CD14-positive monocyte (primary cell): ENCODE data around the gene UNC5C. TPM values are rescaled to one million over a fixed set of nuclear protein-coding genes. Genes with fewer than 3 reads are reported as not detected.

ENCODE experiments used
- DNase-seq, 3 donors: peaks; one replicate each; pipeline ENCODE4 v3.0.0-alpha.2; 2011 to 2022
- H2AFZ ChIP-seq: 2 replicates; pipeline ENCODE4 v1.6.0; 2012; ENCODE audit warnings: mild to moderate bottlenecking, low read depth, low read length, inconsistent platforms; ENCODE audit not compliant: insufficient read depth, poor library complexity, severe bottlenecking
- H3K27ac ChIP-seq, 2 donors: 1 replicate in 1 of 2; 2 replicates in 1 of 2; pipeline ENCODE4 v1.5.1; 2012 to 2013; ENCODE audit warnings: low read length in 2 of 2, control low read depth in 1 of 2, inconsistent platforms in 1 of 2, low read depth in 1 of 2, mild to moderate bottlenecking in 1 of 2
- H3K27me3 ChIP-seq, 2 donors: one replicate each; pipeline versions ENCODE4 v1.6.0 to v1.6.1; 2011 to 2013; ENCODE audit warnings: low read length in 2 of 2; ENCODE audit not compliant: control insufficient read depth in 2 of 2, insufficient read depth in 2 of 2
- H3K36me3 ChIP-seq, 2 donors: replicated peaks in 1 of 2; 1 replicate in 1 of 2; 2 replicates in 1 of 2; pipeline versions ENCODE4 v1.5.1 to v1.6.1; 2012 to 2013; ENCODE audit warnings: low read length in 2 of 2, control low read depth in 1 of 2, inconsistent platforms in 1 of 2, mild to moderate bottlenecking in 1 of 2; ENCODE audit not compliant: insufficient read depth in 2 of 2, control insufficient read depth in 1 of 2
- H3K4me1 ChIP-seq, 2 donors: 1 replicate in 1 of 2; 2 replicates in 1 of 2; pipeline versions ENCODE4 v1.5.1 to v1.6.1; 2012 to 2013; ENCODE audit warnings: low read length in 2 of 2, control low read depth in 1 of 2, inconsistent platforms in 1 of 2, mild to moderate bottlenecking in 1 of 2, moderate library complexity in 1 of 2; ENCODE audit not compliant: insufficient read depth in 2 of 2, control insufficient read depth in 1 of 2
- H3K4me2 ChIP-seq: replicated peaks from 2 replicates; pipeline ENCODE3; 2012; ENCODE audit warnings: low read length, moderate library complexity, mild to moderate bottlenecking; ENCODE audit not compliant: poor library complexity, severe bottlenecking; ENCODE audit errors: extremely low read depth
- H3K4me3 ChIP-seq, 3 experiments: fragments of 200-600 bp in 1 of 3; sonication (generic) in 1 of 3; replicated peaks in 1 of 3; 1 replicate in 2 of 3; 2 replicates in 1 of 3; pipeline ENCODE4 v1.5.1; 2011 to 2013; ENCODE audit warnings: low read length in 3 of 3, mild to moderate bottlenecking in 3 of 3, control low read depth in 2 of 3, low read depth in 2 of 3, inconsistent platforms in 1 of 3, moderate library complexity in 1 of 3
- H3K79me2 ChIP-seq: 2 replicates; pipeline ENCODE4 v1.6.0; 2012; ENCODE audit warnings: mild to moderate bottlenecking, control low read depth, inconsistent platforms, low read length, moderate library complexity; ENCODE audit not compliant: insufficient read depth
- H3K9ac ChIP-seq: 2 replicates; pipeline ENCODE4 v1.6.0; 2017; ENCODE audit warnings: low read length, mild to moderate bottlenecking; ENCODE audit not compliant: insufficient read depth, poor library complexity, severe bottlenecking
- H3K9me3 ChIP-seq, 2 donors: replicated peaks in 1 of 2; 1 replicate in 1 of 2; 2 replicates in 1 of 2; pipeline versions ENCODE4 v1.5.1 to v1.6.1; 2012 to 2013; ENCODE audit warnings: low read length in 2 of 2, control low read depth in 1 of 2; ENCODE audit not compliant: control insufficient read depth in 1 of 2, insufficient read depth in 1 of 2
- H4K20me1 ChIP-seq: 2 replicates; pipeline ENCODE4 v1.6.0; 2012; ENCODE audit warnings: mild to moderate bottlenecking, low read length, control low read depth, moderate library complexity; ENCODE audit not compliant: insufficient read depth
- H3K27ac Mint-ChIP-seq, 7 donors: one replicate each; pipeline ENCODE4 v1.8.0; 2020; ENCODE audit warnings: mild to moderate bottlenecking in 7 of 7, mixed read lengths in 7 of 7, moderate library complexity in 6 of 7, inconsistent platforms in 2 of 7
- H3K27me3 Mint-ChIP-seq, 3 donors: one replicate each; pipeline ENCODE4 v1.8.0; 2021 to 2022; ENCODE audit warnings: low read depth in 3 of 3, mild to moderate bottlenecking in 3 of 3, mixed read lengths in 3 of 3, moderate library complexity in 3 of 3, inconsistent platforms in 1 of 3
- H3K36me3 Mint-ChIP-seq, 2 donors: one replicate each; pipeline ENCODE4 v1.8.0; 2020; ENCODE audit warnings: mixed read lengths in 2 of 2, inconsistent platforms in 1 of 2, mild to moderate bottlenecking in 1 of 2
- H3K4me1 Mint-ChIP-seq: one replicate; pipeline ENCODE4 v1.8.0; 2020; ENCODE audit warnings: mild to moderate bottlenecking, mixed read lengths
- H3K4me3 Mint-ChIP-seq, 2 donors: one replicate each; pipeline ENCODE4 v1.8.0; 2020; ENCODE audit warnings: mild to moderate bottlenecking in 2 of 2, mixed read lengths in 2 of 2, moderate library complexity in 1 of 2
- H3K9me3 Mint-ChIP-seq, 7 donors: one replicate each; pipeline ENCODE4 v1.8.0; 2020 to 2022; ENCODE audit warnings: mixed read lengths in 7 of 7, mild to moderate bottlenecking in 6 of 7, moderate library complexity in 6 of 7, inconsistent platforms in 2 of 7
- WGBS: methylation state at CpG from one replicate; pipeline ENCODE4 v1.1.5; 2013; ENCODE audit warnings: missing lambda C conversion rate; ENCODE audit not compliant: insufficient coverage; 5-methylcytosine and 5-hydroxymethylcytosine counted together
- intact Hi-C, 2 donors: fragments of 100-400 bp; cut with micrococcal nuclease; formaldehyde crosslinking; loops; one replicate each; pipeline versions ENCODE4 v1.15.0 to v1.15.1; 2023
- polyA plus RNA-seq, 3 donors: library from polyadenylated mRNA; depleted of rRNA in 1 of 3; unstranded in 2 of 3; stranded (reverse) in 1 of 3; fragments of 300-500 nt in 2 of 3; fragments of >200 nt in 1 of 3; fragmentation: Illumina TruSeq in 2 of 3; gene quantifications; 1 replicate in 2 of 3; 2 replicates in 1 of 3; pipeline ENCODE4 v1.2.3, GENCODE V29; 2012 to 2021
- TF ChIP-seq, protein P1 (sequence below): fragments of 200-600 bp; IDR thresholded peaks from one replicate; pipeline ENCODE4 v1.8.0; 2022; ENCODE audit warnings: antibody characterized with exemption, mild to moderate bottlenecking

Gene UNC5C
- polyA plus RNA-seq, 3 donors: 0.03 TPM; not detected in 2

DNA sequence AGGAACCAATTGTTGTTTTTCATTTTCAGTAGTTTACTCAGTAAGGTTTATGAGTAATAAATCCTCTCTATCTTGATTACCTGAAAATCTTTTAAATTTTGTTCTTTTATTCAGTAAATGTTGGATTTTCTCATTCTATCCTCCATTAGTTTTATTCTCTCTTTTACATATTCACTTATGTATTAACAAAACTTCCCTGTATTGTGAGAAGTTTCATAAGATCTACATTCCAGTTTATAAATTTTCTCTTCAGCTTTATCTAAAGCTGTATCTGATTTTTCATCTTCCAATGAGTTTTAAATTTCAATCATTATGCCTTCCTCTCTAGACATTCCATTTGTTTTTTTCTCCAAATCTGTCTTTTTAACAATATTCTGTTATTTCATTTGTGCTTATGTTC lies 310.2 kb downstream of the UNC5C start:
- H2AFZ ChIP-seq: no peak overlapping the region
- H3K27ac Mint-ChIP-seq: no peak overlapping the region
- H3K27ac ChIP-seq: no peak overlapping the region
- no peak overlapping the region for H3K4me3 Mint-ChIP-seq
- H3K27me3 ChIP-seq: no peaks in the 10 kb centered on the region
- H3K4me2 ChIP-seq: no peak overlapping the region
- H3K4me1 ChIP-seq: no peaks in the 10 kb centered on the region
- H3K9me3 ChIP-seq: no peaks in the 10 kb centered on the region
- no peaks in the 10 kb centered on the region for H3K79me2 ChIP-seq
- H3K9ac ChIP-seq: no peak overlapping the region
- H3K9me3 Mint-ChIP-seq: peaks cover 0 to 8% (median 5%) of the 10 kb centered on the region in 7 donors
- H3K27me3 Mint-ChIP-seq: peaks cover 0 to 2% (median 0%) of the 10 kb centered on the region in 3 donors
- H3K36me3 ChIP-seq: no peaks in the 10 kb centered on the region
- TF ChIP-seq, protein P1, sequence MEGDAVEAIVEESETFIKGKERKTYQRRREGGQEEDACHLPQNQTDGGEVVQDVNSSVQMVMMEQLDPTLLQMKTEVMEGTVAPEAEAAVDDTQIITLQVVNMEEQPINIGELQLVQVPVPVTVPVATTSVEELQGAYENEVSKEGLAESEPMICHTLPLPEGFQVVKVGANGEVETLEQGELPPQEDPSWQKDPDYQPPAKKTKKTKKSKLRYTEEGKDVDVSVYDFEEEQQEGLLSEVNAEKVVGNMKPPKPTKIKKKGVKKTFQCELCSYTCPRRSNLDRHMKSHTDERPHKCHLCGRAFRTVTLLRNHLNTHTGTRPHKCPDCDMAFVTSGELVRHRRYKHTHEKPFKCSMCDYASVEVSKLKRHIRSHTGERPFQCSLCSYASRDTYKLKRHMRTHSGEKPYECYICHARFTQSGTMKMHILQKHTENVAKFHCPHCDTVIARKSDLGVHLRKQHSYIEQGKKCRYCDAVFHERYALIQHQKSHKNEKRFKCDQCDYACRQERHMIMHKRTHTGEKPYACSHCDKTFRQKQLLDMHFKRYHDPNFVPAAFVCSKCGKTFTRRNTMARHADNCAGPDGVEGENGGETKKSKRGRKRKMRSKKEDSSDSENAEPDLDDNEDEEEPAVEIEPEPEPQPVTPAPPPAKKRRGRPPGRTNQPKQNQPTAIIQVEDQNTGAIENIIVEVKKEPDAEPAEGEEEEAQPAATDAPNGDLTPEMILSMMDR: no peak
- intact Hi-C loops: no loop called here
- H3K36me3 Mint-ChIP-seq: no peaks in the 10 kb centered on the region
- H3K4me3 ChIP-seq: no peak overlapping the region
- no peaks in the 10 kb centered on the region for H3K4me1 Mint-ChIP-seq
- DNase-seq: no peak
- no peaks in the 10 kb centered on the region for H4K20me1 ChIP-seq

GRCh38 chr4:95232358-95233156 lies 316.2 kb downstream of the UNC5C start:
- TF ChIP-seq, protein P1: no peak
- H2AFZ ChIP-seq: no peak overlapping the region
- H3K9me3 Mint-ChIP-seq: peaks cover 0 to 5% (median 2%) of the 10 kb centered on the region in 7 donors

More at GRCh38 chr4:95232358-95233156, 316.2 kb downstream of the UNC5C start:
- Histone ChIP-seq H3K9me3 (no peaks in the 10 kb centered on the region), H3K4me1 (no peaks in the 10 kb centered on the region), H3K36me3 (no peaks in the 10 kb centered on the region), H3K9ac (no peak overlapping the region), H4K20me1 (no peaks in the 10 kb centered on the region), H3K4me2 (no peak overlapping the region), H3K4me3 (no peak overlapping the region), H3K27ac (no peak overlapping the region), H3K27me3 (no peaks in the 10 kb centered on the region), H3K79me2 (no peaks in the 10 kb centered on the region)
- intact Hi-C loops: no loop called here
- H3K27ac Mint-ChIP-seq: no peak overlapping the region
- no peaks in the 10 kb centered on the region for H3K27me3 Mint-ChIP-seq
- no peaks in the 10 kb centered on the region for H3K36me3 Mint-ChIP-seq
- 33% methylated on average over 1 of the region's 7 CpGs for WGBS
- no peak overlapping the region for H3K4me3 Mint-ChIP-seq
- no peak for DNase-seq
- H3K4me1 Mint-ChIP-seq: no peaks in the 10 kb centered on the region
